HG03565 (cell line): ENCODE measurements around the gene SIPA1L3.

ENCODE experiments used
- ATAC-seq: cut with Tn5 transposase; IDR thresholded peaks from one replicate; pipeline ENCODE4 v1.9.1; 2021; ENCODE audit warnings: mild to moderate bottlenecking, moderate library complexity; ENCODE audit not compliant: unreplicated experiment

Gene SIPA1L3

DNA sequence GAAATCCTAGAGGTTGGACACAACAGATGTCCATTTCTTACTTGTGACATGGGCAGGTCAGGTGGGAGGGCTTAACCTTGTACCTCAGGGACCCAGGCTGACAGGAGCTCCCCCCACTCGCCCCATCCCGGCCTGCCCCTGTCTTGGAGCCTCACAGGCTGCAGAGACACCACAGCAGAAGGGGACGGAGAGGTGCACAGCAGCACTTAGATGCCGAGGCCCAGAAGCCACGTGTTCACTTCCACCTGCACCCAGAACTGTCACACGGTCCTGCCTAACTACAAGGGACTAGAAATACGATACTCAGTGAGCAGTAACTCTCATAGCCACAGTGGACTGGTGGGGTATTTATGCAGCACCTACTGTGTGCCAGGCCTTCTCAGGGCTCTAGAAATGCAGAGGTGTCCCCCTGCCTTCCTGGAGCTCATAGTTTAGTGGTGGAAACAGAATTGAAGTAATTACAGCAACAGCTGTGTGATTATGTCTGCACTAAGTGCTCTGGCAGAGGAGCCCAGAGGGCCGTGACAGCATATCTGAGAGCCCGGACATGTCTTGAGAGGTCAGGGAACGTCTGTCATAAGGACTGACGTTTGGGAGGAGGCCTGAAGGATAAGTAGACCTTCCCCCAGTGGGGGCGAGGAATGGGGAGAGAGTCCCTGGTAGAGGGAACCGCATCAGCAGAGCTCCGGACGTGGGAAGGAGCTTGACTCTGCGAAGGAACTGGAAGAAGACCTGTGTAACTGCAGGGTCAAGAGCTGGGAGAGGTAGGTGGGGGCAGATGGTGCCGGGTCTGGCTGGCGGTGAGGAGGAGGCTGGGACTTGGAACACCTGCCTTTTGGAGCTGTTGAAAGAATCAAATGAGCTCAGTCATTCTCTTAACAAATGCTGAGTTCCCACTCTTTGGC is 130.0 kb downstream of the SIPA1L3 start:
- ATAC-seq = no peak

DNA sequence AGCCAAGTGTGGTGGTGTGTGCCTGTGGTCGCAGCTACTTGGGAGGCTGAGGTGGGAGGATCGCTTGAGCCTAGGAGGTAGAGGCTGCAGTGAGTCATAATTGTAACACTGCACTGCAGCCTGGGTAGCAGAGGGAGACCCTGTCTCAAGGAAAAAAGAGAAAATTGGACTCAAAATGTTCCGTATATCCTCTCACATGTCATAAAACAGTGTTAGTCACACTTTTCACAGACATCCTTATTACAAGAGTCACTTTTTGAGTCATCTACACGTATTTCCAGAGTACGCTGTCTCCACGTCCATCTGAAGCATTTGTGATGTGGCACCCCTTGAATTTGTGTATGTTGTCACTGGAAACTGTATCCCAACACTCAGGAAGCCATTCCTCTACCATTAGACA is 133.0 kb downstream of the SIPA1L3 start:
- ATAC-seq = no peak

DNA sequence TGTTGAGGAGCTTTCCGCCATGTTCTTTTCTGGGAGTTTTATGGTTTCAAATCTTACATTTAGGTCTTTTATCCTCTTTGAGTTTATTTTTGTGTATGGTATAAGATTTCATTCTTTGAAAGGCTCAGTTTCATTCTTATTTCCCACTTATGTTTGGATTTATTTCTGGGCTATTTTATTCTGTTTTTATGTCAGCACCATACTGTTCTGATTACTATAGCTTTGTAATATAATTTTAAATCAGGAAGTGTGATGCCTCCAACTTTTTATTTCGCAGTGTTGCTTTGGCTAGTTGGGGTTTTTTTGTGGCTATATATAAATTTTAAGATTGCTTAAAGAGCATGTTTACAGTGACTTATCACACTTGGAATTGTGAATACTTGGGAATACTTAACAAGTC is 135.1 kb downstream of the SIPA1L3 start:
- ATAC-seq = no peak

DNA sequence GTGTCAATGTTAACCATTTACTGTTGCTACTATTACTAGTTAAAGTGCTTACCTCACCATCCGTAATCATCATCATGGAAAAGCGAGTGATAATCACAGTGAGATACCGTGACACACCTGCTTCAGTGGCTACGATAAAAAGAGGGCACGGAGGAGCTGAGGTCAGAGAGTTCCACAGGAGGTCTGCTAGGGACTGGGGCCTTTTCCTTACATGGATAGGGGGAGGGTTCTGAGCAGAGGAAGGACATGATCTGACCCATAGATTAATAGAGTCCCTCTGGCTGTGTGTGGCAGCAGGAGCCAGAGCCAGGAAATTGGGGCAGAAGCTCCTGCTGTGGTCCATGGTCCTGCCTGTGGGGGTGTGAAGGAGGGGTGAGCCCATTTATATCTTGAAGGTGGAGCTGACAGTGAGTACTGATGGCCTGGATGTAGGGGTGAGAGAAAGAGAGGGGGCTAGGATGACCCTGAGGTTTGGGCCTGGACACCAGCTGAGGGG is 136.7 kb downstream of the SIPA1L3 start:
- ATAC-seq = no peak

DNA sequence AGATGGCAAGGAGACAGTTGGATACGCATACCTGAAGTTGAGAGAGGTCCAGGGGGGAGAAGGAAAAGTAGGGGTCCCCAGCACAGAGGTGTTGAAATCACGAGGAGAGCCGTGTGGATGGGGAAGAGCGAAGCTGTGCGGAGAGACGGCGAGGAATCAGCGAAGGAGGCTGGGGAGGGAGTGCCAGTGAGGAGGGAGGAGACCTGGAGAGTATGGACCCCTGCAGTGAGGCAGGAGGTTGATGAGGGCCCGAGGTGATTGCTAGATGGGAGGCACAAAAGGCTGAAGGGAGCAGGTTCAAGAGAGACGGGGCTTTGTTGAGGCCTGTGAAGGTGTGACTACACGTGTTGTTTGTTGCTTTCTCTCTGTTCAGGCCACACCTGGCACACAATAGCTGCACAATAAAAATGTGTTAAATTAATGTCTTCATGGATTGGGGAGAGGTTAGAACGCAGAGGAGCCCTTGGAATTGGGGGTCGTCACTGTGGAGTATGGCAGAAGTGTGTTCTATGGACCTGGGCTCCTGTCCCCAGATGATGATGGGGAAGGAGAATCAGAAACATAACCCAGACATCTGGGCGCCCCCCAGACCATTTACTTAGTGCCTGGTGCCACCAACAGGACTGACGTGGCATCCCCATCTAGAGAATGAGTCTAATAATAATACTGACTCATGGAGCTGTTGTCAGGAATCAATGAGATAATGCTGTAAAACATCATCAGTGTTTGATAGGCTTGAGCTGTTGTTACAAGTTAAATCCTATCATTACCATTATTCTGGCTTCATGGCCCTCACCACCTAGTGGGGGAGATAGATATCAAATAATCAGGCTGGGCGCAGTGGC is 137.5 kb downstream of the SIPA1L3 start:
- ATAC-seq = no peak

DNA sequence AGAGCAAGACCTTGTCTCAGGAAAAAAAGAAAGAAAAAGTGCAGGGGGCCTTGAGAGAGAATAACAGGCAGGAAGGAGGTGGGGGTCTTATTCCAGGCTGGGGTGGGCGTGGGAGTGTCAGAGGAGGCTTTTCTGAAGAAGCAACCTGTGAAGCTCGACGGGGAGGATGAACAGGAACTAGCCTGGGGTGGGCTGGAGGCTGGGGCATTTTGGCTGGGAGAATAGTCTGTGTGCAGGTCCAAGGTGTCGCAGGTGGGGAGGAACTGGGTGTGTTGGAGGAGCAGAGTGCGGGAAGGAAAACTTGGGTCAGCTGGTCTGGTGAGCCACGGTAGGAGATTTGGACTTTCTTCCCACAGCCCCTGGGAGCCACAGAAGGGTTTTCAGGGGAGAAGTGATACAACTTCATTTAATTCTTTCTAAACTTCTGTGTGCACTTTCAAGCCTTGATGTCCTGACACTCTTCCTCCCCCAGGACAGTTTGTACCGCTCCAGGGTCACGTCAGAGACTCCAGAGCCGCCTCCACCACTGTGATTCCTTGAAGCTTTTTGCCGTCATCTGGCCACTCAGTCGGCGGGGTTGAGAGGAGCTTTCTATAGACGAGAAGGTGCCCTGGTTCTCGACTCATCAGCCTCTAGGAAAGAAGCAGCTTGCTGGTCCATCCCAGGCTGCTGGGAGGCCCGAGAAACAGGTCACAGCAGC is 138.7 kb downstream of the SIPA1L3 start:
- no peak for ATAC-seq

DNA sequence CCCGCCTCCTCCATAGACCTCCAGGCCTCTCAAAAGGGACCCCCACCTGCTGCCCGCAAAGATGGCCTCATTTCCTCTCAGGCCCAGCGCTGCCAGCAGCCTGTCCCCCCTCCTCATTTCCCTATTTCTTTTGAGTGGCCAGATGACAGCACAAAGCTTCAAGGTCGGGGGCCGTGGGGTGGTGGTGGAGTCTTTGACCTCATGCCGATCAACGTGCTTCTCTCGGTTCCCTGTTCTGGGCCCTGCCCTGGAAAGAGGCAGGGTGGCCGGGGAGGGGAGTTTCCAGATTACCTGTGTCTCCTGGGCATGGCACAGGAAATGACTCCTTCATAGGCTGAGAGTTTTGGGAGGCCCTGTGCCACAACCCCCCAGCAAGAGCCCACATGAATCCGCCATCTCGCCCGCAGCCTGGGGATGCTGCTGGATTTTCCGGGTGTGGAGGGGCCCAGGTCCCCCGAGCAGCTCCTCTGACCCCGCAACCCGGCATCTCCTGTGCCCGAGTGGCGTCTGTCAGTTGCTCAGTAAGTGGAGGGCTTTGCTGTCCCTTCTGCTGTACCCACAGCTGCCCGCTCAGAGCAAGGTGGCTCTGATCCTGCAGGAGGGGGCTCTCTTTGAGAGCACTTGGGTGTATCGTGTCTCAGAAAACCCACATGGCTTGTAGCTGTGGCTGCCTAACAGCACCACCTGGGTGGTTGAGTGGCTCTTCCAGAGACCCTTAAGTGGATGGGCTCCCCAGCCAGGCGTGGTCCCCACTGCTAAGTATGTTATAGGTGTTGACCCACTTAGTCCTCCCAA is 139.4 kb downstream of the SIPA1L3 start:
- ATAC-seq = peak; percentile 27

DNA sequence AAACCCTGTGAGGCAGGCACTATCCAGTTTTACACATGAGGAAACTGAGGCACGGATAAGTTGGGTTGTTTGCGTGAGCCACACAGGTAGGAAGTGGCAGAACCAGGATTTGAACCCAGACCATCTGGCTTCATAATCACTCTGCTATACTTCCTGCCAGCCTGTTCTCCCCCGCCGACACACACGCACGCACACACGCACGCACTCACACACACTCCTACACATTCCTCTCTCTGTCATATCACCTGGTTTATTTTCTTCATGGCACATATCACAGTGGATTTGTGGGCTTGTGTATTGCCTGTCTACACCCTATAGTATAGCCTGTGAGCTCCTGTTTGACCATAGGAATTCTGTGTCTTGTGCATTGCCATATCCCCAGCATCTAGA is 140.0 kb downstream of the SIPA1L3 start:
- ATAC-seq = no peak

DNA sequence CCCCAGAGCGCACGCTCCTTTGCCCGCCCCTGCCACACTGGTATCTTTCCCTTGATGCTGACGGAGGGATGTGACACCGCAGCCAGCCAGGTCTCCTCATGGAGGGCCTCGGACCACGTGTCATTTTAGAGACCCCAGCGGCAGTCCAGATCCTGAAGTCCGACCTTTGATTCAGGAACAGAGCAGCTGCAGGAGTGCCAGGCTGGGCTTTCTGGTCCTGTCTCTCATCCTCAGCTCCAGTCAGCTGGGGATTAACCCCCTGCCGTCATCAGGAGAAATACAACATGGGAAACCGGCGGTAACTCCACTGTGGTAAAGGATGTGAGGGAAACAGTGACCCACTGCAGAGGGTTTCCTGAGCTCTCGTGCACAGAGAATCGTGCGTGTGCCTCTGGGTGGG is 140.6 kb downstream of the SIPA1L3 start:
- ATAC-seq = no peak

DNA sequence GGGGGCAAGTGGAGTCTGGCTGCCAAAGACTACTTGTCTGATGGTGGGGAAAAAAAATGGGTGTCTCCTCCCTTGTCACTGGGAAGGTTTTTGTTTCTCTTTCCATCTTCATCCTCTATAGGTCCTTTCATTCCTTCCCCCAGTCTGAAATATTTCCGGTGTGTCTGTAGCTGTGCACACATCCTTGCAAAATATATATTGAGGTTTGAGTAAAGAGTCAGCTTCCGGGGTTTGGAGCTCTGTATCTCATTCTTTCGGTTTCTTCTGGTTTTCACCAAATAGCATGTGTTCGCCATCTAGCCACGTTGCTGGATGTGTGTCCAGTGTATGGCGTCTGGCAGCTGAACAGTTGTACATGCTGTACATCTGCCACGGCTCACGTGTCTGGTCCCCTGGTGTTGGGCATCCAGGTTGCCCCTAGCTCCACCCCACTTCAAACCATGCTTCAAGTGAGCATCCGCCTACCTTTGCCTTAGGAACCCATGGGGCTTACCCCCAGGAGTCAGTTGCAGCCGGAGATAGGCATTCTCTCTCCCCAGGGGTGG is 142.2 kb downstream of the SIPA1L3 start:
- ATAC-seq = peak; percentile 43

DNA sequence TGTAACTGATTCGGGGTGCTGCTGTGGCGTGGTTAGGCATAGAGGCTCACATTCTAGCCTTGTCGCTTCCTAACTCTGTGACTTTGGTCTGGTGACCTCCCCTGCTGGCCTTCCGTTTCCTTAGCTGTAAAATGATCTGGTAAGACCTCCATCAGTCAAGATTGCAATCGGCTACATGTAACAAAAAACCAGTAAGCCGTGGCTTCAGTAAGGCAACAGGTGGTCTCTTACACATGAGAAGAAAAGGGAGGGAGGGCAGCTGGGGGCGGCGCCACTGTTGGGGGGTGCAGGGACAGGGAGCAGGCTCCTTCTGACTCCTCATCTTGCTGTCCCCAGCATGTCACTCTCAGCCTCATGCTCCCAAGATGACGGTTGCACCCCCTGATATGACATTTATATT is 148.0 kb downstream of the SIPA1L3 start:
- no peak for ATAC-seq

DNA sequence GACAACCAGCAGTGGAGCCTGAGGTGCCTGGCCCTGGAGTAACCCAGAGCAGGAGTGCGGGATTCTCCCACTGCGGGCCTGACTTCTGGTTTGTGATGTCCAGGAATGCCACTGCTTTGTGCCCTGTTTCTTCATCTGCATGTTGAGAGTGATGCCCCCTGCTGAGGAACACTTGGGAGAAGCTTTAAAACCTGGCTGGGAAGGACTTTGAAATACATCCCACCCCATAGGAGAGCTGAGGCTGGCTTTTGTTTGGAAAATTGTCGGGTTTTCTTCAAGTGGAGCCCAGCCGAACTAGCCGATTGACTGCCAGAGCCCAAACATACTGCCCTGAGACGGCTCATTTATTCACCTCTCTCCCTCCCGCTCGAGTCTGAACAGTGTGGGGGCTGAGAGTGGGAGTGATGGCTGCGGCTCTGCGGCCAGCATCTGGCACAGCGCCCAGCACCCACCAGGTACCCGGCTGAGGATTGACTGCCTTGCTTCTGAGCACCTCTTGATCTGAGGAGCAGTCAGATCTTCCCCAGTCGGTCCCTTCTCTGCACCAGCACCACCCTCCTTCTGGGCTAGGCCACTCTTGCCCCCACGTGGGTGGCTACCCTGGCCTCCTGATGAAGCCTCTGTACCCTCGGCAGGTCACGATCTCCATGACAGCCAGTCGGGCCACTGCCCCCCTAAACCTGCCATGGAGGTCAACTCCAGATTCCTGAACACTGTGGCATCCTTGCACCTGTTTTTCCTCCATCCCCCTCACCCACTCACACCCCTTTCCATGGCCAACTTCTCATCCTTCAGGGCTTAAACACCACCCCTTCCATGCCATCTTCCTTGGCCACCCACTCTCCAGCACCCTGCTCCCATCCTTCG is 148.9 kb downstream of the SIPA1L3 start:
- no peak for ATAC-seq

DNA sequence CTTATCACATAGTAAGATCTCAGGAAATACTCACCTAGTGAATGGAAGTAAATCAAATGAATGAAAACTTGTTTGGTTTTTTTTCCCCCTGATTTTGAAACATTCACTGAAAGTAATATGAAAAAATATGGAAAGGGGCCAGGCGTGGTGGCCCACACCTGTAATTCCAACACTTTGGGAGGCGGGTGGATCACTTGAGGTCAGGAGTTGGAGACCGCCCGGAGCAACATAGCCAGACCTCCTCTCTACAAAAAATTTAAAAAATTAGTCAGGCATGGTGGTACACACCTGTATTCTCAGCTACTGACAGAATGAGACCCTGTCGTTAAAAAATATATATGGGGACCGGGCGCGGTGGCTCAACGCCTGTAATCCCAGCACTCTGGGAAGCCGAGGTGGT is 149.6 kb downstream of the SIPA1L3 start:
- ATAC-seq = no peak

DNA sequence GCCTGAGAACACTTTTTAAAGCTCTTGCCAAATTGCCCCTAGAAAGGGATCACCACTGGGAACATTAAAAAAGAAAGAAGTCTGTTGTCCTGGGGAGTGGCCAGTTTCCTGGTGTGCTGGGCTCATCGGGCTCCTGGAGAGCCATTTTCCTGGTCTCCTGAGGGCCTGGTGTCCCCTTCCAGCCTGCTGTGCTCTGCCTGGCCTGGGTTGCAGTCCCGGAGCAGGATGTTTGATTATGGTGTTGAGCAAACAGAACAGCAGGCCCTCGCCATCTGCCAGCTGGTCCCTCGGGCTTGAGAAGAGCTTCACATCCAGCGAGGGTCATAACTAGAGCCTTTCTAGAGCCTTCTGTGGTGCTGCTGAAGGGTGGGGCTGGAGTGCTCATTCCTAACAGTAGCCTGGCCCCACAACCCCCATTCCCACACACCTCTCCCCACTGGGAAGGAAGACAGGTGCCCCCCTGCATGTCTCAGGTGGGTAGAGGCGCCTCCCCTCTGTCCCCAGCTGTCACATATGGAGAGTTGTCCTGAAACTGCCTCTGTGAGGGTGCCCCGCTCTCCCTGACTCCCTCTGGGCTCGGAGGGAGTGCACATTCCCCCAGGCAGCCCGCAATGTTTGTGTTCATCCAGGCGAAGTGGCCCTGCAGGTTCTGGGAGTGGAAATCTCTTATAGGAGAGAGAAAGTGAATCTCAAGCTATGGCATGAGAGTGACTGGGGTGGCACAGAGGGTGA is 151.1 kb downstream of the SIPA1L3 start:
- ATAC-seq = no peak

DNA sequence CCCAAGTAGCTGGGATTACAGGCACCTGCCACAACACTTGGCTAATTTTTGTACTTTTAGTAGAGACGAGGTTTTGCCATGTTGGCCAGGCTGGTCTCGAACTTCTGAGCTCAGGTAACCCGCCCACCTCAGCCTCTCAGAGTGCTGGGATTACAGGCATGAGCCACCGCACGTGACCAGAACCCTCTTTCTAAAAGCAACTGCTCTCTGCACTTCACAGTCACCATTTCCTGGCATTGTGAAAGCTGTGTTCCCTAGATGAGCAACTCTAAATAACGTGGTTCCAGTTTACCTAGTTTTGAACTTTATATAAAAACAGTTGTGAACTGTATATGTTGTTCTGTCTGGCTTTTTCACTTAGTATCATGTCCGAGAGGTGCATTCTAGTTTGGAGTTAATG is 152.9 kb downstream of the SIPA1L3 start:
- ATAC-seq = no peak

DNA sequence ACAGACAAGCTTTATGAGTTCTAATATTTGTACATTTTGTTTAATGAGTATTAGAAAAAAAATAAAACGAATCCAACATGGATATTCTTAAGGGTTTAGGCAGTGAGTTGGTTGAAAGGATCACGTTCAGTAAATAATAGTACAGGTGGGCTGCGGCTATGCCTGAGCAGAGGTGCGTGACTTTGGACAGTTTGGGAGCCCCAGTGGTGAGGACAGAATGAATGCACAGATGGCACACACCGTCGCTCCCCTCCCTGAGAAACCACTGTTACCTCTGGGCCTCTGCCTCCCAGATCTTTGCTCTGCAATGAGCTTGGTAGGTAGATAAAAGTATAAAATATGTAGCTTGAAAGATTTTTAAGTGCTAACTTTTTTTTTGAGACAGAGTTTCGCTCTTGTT is 153.3 kb downstream of the SIPA1L3 start:
- ATAC-seq = no peak

DNA sequence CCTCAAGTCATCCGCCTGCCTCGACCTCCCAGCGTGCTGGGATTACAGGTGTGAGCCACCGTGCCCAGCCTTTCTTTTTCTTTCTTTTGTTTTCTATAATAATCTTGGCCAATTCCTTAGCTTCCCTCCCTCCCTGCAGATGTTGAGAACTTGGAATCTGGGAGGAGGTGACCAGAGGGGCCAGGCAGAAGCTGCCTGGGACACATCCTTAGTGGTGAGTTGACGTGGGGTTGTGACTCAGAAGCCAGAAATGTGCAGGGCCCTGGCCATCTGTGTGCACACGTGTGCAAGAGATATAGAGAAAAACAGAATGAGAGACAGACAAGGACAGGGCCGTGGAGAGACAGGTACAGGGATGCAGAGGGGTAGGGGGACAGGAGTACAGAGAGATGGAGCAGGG is 154.3 kb downstream of the SIPA1L3 start:
- ATAC-seq = no peak

DNA sequence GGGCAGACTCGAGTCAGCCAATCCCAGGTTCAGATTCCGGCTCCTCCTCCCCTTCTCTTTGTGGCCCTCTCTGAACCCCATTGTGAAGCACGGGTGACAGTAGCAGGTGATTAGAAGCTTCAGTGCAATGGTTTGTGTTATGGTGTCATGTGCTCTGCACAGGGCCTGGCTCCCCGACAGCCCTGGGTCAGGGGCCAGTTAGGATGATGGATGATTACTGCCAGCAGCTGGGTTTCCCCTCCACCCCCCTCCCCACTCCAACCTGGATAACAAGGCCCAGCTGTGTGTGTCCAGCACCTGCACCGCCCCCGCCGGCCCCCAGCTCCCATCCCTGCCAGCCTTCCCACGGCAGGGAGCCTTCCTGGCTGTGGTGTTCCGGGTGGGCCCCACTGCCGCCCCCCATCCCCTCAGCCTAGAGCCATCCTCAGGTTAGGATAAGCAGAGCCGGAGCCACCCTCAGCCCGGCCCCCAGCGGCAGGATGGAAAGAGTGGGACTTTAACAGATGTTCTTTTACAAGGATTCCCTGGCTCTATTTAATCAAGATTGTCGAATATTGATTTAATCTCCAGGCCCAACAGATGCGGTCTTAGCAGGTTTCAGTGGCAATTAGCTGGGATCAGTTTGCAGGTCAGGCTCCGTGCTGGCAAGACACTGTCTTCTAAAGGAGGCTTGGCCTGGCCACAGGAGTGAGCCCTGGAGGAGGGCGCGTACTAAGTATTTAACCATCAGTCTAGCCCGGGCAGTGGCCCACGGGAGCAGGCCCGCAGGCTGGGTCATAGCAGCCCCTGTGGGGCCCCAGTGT is 156.2 kb downstream of the SIPA1L3 start:
- no peak for ATAC-seq
